Liver (tissue), 9 donors: ENCODE data around the gene NCSTN. TPM values are rescaled to one million over a fixed set of nuclear protein-coding genes. Genes with fewer than 3 reads are reported as not detected.

Source experiments
- DNase-seq: peaks from one replicate; pipeline ENCODE4 v3.0.0-alpha.2; 2017; ENCODE audit warnings: low spot score
- H3K27ac ChIP-seq, 2 donors: one replicate each; pipeline ENCODE4 v1.7.0; 2013; ENCODE audit warnings: inconsistent platforms in 2 of 2, low read length in 2 of 2, control low read depth in 1 of 2, low read depth in 1 of 2, mild to moderate bottlenecking in 1 of 2
- H3K27me3 ChIP-seq, 4 donors: one replicate each; pipeline versions ENCODE4 v1.6.1 to v1.7.0; 2013; ENCODE audit warnings: low read length in 3 of 4, inconsistent platforms in 1 of 4, mild to moderate bottlenecking in 1 of 4, moderate library complexity in 1 of 4; ENCODE audit not compliant: control insufficient read depth in 4 of 4, insufficient read depth in 4 of 4
- H3K36me3 ChIP-seq, 4 donors: one replicate each; pipeline versions ENCODE4 v1.6.1 to v1.7.0; 2013; ENCODE audit warnings: low read length in 3 of 4, mild to moderate bottlenecking in 3 of 4, low read depth in 1 of 4, moderate library complexity in 1 of 4; ENCODE audit not compliant: control insufficient read depth in 4 of 4, insufficient read depth in 3 of 4
- H3K4me1 ChIP-seq, 4 donors: one replicate each; pipeline versions ENCODE4 v1.6.1 to v1.7.0; 2013; ENCODE audit warnings: low read length in 3 of 4, mild to moderate bottlenecking in 3 of 4, moderate library complexity in 1 of 4; ENCODE audit not compliant: control insufficient read depth in 4 of 4, insufficient read depth in 4 of 4
- H3K4me3 ChIP-seq, 3 donors: one replicate each; pipeline versions ENCODE4 v1.6.1 to v1.7.0; 2013; ENCODE audit warnings: low read length in 3 of 3, control low read depth in 1 of 3, low read depth in 1 of 3, mild to moderate bottlenecking in 1 of 3
- H3K9ac ChIP-seq, 2 donors: one replicate each; pipeline ENCODE4 v1.7.0; 2013; ENCODE audit warnings: low read length in 2 of 2, mild to moderate bottlenecking in 2 of 2, moderate library complexity in 2 of 2, control low read depth in 1 of 2, low read depth in 1 of 2
- H3K9me3 ChIP-seq, 4 donors: one replicate each; pipeline versions ENCODE4 v1.6.1 to v1.7.0; 2013; ENCODE audit warnings: low read length in 3 of 4; ENCODE audit not compliant: control insufficient read depth in 4 of 4
- FOXA1 ChIP-seq: IDR thresholded peaks from 2 replicates; pipeline ENCODE4 v1.6.1; 2016; ENCODE audit warnings: antibody characterized with exemption
- FOXA2 ChIP-seq: IDR thresholded peaks from 2 replicates; pipeline ENCODE4 v1.6.1; 2016; ENCODE audit warnings: antibody characterized with exemption
- GABPA ChIP-seq, 2 donors: IDR thresholded peaks in 1 of 2; conservative IDR thresholded peaks in 1 of 2; 2 replicates each; pipeline ENCODE4 v1.6.1; 2016; ENCODE audit warnings: antibody characterized with exemption in 2 of 2, mild to moderate bottlenecking in 1 of 2, moderate library complexity in 1 of 2
- HNF4A ChIP-seq, 2 donors: conservative IDR thresholded peaks; 2 replicates each; pipeline ENCODE4 v1.6.1; 2016; ENCODE audit warnings: antibody characterized with exemption in 2 of 2, mild to moderate bottlenecking in 2 of 2
- HNF4G ChIP-seq: IDR thresholded peaks from 2 replicates; pipeline ENCODE4 v1.6.1; 2016; ENCODE audit warnings: antibody characterized with exemption
- JUND ChIP-seq, 2 donors: IDR thresholded peaks; 2 replicates each; pipeline ENCODE4 v1.6.1; 2016; ENCODE audit warnings: antibody characterized with exemption in 2 of 2
- NR2F2 ChIP-seq: IDR thresholded peaks from 2 replicates; pipeline ENCODE4 v1.6.1; 2016; ENCODE audit warnings: antibody characterized with exemption
- RAD21 ChIP-seq, 2 donors: IDR thresholded peaks; 2 replicates each; pipeline ENCODE4 v1.6.1; 2016; ENCODE audit warnings: antibody characterized with exemption in 2 of 2, mild to moderate bottlenecking in 2 of 2
- RXRA ChIP-seq, 2 donors: IDR thresholded peaks; 2 replicates each; pipeline ENCODE4 v1.6.1; 2017 to 2018; ENCODE audit warnings: antibody characterized with exemption in 2 of 2, mild to moderate bottlenecking in 1 of 2
- SP1 ChIP-seq: IDR thresholded peaks from 2 replicates; pipeline ENCODE4 v1.6.1; 2018; ENCODE audit warnings: antibody characterized with exemption, mild to moderate bottlenecking
- TAF1 ChIP-seq: conservative IDR thresholded peaks from 2 replicates; pipeline ENCODE4 v1.6.1; 2016; ENCODE audit warnings: antibody characterized with exemption, mild to moderate bottlenecking
- YY1 ChIP-seq: IDR thresholded peaks from 2 replicates; pipeline ENCODE4 v1.6.1; 2016; ENCODE audit warnings: antibody characterized with exemption, mild to moderate bottlenecking
- WGBS: extraction: QIAGEN DNeasy Blood & Tissue Kit; methylation state at CpG from one replicate; pipeline ENCODE4 v1.1.7; 2013; 5-methylcytosine and 5-hydroxymethylcytosine counted together
- polyA plus RNA-seq, 2 donors: library from polyadenylated mRNA; stranded (reverse) in 1 of 2; unstranded in 1 of 2; fragments of 200-250 nt in 1 of 2; fragments of >200 nt in 1 of 2; fragmentation: Nextera tagmentation in 1 of 2; extraction: Ambion mirVana in 1 of 2; gene quantifications; one replicate each; pipeline versions ENCODE4 v1.2.1 to v1.2.3, GENCODE V29; 2013 to 2015
- total RNA-seq, 2 donors: library from RNA; depleted of rRNA; stranded (reverse); fragments of >200 nt; gene quantifications; one replicate each; pipeline ENCODE4 v1.2.3, GENCODE V29; 2014
- TF ChIP-seq, protein P1 (sequence below): IDR thresholded peaks from 2 replicates; pipeline ENCODE4 v1.6.1; 2016; ENCODE audit warnings: antibody characterized with exemption
- TF ChIP-seq, protein P2 (sequence below): fragments of 150-350 bp; IDR thresholded peaks from 2 replicates; pipeline ENCODE4 v1.5.1; 2017; ENCODE audit warnings: improper control_type of control experiment, low read depth, low read length; ENCODE audit not compliant: missing input control
- TF ChIP-seq, protein P3 (sequence below): IDR thresholded peaks from 2 replicates; pipeline ENCODE4 v1.6.1; 2016; ENCODE audit warnings: antibody characterized with exemption
- TF ChIP-seq, protein P4 (sequence below): IDR thresholded peaks from 2 replicates; pipeline ENCODE4 v1.6.1; 2016; ENCODE audit warnings: antibody characterized with exemption, mild to moderate bottlenecking
- donor health status: healthy.
- donor health status: healthy.
- donor health status: healthy.
- donor health status: healthy.
- donor health status: healthy.

Gene NCSTN
- total and polyA plus RNA-seq, 4 donors: 32.2 to 44.6 (median 37.5) TPM

DNA sequence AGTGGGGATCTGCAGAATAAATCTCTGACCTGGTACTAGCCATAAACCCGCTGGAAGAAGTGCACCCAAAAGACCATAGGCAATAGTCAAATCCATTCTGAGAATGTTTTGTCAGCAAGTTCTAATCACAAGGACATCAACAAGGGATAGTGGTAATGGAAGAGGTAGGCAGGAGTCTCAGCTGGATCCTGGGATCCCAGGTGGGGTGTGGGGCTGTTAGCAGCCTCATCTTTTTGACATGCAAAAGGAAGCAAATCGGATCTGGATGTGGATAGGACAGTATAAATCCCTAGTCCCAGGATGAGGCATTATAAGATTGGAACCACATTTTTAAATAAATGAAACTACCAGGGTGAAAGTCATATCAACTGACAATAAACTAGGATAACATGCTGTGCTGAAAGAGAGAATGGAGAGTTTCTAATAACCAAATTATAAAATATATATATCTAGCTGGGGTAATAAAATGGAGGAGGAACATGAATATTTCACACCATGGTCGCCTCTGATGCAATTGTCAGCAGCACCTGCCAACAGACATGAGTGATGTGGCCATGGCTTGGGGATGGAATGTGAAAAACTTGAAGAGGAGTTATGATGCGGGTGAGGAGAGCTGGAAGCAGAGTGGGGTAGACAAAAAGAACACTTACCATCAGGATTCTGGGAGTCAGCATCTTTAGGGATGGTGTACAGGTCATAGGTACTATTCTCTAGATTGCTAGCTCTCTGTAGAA is 34.6 kb upstream of the NCSTN start:
- H3K9ac ChIP-seq: no peak overlapping the region
- 91% methylated on average over 4 of the region's 4 CpGs for WGBS
- no peak for DNase-seq
- no peak overlapping the region for H3K27ac ChIP-seq
- H3K4me3 ChIP-seq: no peak overlapping the region
- TF ChIP-seq, protein P1, sequence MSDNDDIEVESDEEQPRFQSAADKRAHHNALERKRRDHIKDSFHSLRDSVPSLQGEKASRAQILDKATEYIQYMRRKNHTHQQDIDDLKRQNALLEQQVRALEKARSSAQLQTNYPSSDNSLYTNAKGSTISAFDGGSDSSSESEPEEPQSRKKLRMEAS: no peak
- no peak for TF ChIP-seq YY1
- TF ChIP-seq FOXA2: no peak
- no peak for TF ChIP-seq HNF4A (conservative IDR thresholded peaks at IDR 0.05)
- no peak for TF ChIP-seq FOXA1
- no peak for TF ChIP-seq TAF1
- TF ChIP-seq JUND (IDR thresholded peaks at IDR 0.05): no peak
- no peaks in the 10 kb centered on the region for H3K27me3 ChIP-seq
- no peaks in the 10 kb centered on the region for H3K4me1 ChIP-seq
- H3K36me3 ChIP-seq: peaks cover 18 to 90% (median 85%) of the 10 kb centered on the region in 4 donors
- H3K9me3 ChIP-seq: no peaks in the 10 kb centered on the region

DNA sequence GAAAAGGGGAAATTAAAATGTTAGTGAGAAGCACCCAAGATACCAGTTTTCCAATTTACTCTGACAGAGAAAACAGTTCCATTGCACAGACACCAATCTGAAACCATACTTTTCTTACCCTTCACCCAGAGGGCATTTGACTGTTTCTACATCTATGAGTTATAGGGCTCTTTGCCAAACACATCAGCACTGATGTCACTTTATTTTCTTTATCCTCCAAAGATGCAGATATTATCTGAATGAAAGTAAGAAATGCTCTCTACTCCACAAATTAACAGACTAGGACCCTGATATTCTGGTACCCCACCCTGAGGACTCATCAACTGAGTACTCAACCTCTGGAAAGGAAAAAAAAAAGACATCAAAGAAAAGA is 34.0 kb upstream of the NCSTN start:
- H3K9me3 ChIP-seq: no peaks in the 10 kb centered on the region

More for the DNA sequence above, 34.0 kb upstream of the NCSTN start:
- Histone ChIP-seq H3K4me3 (no peak overlapping the region), H3K9ac (no peak overlapping the region), H3K4me1 (no peaks in the 10 kb centered on the region), H3K36me3 (peaks cover 18 to 91% (median 84%) of the 10 kb centered on the region in 4 donors), H3K27ac (no peak overlapping the region), H3K27me3 (no peaks in the 10 kb centered on the region)
- DNase-seq: no peak
- TF ChIP-seq, protein P2, sequence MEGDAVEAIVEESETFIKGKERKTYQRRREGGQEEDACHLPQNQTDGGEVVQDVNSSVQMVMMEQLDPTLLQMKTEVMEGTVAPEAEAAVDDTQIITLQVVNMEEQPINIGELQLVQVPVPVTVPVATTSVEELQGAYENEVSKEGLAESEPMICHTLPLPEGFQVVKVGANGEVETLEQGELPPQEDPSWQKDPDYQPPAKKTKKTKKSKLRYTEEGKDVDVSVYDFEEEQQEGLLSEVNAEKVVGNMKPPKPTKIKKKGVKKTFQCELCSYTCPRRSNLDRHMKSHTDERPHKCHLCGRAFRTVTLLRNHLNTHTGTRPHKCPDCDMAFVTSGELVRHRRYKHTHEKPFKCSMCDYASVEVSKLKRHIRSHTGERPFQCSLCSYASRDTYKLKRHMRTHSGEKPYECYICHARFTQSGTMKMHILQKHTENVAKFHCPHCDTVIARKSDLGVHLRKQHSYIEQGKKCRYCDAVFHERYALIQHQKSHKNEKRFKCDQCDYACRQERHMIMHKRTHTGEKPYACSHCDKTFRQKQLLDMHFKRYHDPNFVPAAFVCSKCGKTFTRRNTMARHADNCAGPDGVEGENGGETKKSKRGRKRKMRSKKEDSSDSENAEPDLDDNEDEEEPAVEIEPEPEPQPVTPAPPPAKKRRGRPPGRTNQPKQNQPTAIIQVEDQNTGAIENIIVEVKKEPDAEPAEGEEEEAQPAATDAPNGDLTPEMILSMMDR: no peak
- TF ChIP-seq HNF4A (conservative IDR thresholded peaks at IDR 0.05) (no peak), HNF4G (no peak), RAD21 (IDR thresholded peaks at IDR 0.05) (no peak), SP1 (no peak), RXRA (IDR thresholded peaks at IDR 0.05) (no peak), GABPA (IDR thresholded peaks at IDR 0.05 in 1 of 2, conservative IDR thresholded peaks at IDR 0.05 in 1 of 2) (no peak), JUND (IDR thresholded peaks at IDR 0.05) (no peak), YY1 (no peak), FOXA1 (no peak), NR2F2 (no peak)
- TF ChIP-seq, protein P1: no peak
- TF ChIP-seq, protein P3, sequence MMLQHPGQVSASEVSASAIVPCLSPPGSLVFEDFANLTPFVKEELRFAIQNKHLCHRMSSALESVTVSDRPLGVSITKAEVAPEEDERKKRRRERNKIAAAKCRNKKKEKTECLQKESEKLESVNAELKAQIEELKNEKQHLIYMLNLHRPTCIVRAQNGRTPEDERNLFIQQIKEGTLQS: no peak
- TF ChIP-seq, protein P4, sequence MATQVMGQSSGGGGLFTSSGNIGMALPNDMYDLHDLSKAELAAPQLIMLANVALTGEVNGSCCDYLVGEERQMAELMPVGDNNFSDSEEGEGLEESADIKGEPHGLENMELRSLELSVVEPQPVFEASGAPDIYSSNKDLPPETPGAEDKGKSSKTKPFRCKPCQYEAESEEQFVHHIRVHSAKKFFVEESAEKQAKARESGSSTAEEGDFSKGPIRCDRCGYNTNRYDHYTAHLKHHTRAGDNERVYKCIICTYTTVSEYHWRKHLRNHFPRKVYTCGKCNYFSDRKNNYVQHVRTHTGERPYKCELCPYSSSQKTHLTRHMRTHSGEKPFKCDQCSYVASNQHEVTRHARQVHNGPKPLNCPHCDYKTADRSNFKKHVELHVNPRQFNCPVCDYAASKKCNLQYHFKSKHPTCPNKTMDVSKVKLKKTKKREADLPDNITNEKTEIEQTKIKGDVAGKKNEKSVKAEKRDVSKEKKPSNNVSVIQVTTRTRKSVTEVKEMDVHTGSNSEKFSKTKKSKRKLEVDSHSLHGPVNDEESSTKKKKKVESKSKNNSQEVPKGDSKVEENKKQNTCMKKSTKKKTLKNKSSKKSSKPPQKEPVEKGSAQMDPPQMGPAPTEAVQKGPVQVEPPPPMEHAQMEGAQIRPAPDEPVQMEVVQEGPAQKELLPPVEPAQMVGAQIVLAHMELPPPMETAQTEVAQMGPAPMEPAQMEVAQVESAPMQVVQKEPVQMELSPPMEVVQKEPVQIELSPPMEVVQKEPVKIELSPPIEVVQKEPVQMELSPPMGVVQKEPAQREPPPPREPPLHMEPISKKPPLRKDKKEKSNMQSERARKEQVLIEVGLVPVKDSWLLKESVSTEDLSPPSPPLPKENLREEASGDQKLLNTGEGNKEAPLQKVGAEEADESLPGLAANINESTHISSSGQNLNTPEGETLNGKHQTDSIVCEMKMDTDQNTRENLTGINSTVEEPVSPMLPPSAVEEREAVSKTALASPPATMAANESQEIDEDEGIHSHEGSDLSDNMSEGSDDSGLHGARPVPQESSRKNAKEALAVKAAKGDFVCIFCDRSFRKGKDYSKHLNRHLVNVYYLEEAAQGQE: no peak
